ENCODE measurements around the gene SPTBN4.
"Not testable (repeated sequence)": the region's sequence is repeated elsewhere in the genome, so short reads cannot be mapped to it uniquely, and the experiment has no call there.

The SPTBN4 gene

GRCh38 chr19:40561947-40562346, 95.1 kb downstream of the SPTBN4 start:
- no peak for DNase-seq (ENCODE audit: low spot score)
- in situ Hi-C loops (cut with MboI; ENCODE audit: low pct_unique_long_range_greater_than_20kb, low sequenced_read_pairs, unreplicated experiment), result no loop called here
- no peak for TF ChIP-seq CTCF (IDR thresholded peaks at IDR 0.05; ENCODE audit: extremely low read depth, insufficient read depth, missing control alignments)

GRCh38 chr19:40564535-40564934, 97.7 kb downstream of the SPTBN4 start:
- in situ Hi-C loops (cut with MboI; ENCODE audit: low pct_unique_long_range_greater_than_20kb, low sequenced_read_pairs, unreplicated experiment); DNase-seq (ENCODE audit: low spot score): not testable (repeated sequence)

GRCh38 chr19:40565355-40565754, 98.6 kb downstream of the SPTBN4 start:
- in situ Hi-C loops (cut with MboI; ENCODE audit: low pct_unique_long_range_greater_than_20kb, low sequenced_read_pairs, unreplicated experiment), result no loop called here
- TF ChIP-seq CTCF (IDR thresholded peaks at IDR 0.05; ENCODE audit: extremely low read depth, insufficient read depth, missing control alignments), result no peak
- no peak for DNase-seq (ENCODE audit: low spot score)

GRCh38 chr19:40565910-40566495, 99.2 kb downstream of the SPTBN4 start:
- in situ Hi-C loops (cut with MboI; ENCODE audit: low pct_unique_long_range_greater_than_20kb, low sequenced_read_pairs, unreplicated experiment), result no loop called here
- no peak for TF ChIP-seq CTCF (IDR thresholded peaks at IDR 0.05; ENCODE audit: extremely low read depth, insufficient read depth, missing control alignments)
- DNase-seq (ENCODE audit: low spot score), result no peak

- in situ Hi-C loops (cut with MboI; ENCODE audit: low pct_unique_long_range_greater_than_20kb, low sequenced_read_pairs, unreplicated experiment), result no loop called here
- no peak for TF ChIP-seq CTCF (IDR thresholded peaks at IDR 0.05; ENCODE audit: extremely low read depth, insufficient read depth, missing control alignments)
- DNase-seq (ENCODE audit: low spot score), result no peak
These were observed 100.4 kb downstream of the SPTBN4 start for GRCh38 chr19:40567040-40567749.

GRCh38 chr19:40567750-40568494, 101.1 kb downstream of the SPTBN4 start:
- in situ Hi-C loops (cut with MboI; ENCODE audit: low pct_unique_long_range_greater_than_20kb, low sequenced_read_pairs, unreplicated experiment), result no loop called here
- TF ChIP-seq CTCF (IDR thresholded peaks at IDR 0.05; ENCODE audit: extremely low read depth, insufficient read depth, missing control alignments), result no peak
- no peak for DNase-seq (ENCODE audit: low spot score)
